ENCODE results near the gene CAMKK1.
A peak's percentile ranks its signal among the peaks of the same experiment; 100 is the strongest.

CAMKK1 gene

GRCh38 chr17:3893003-3893719 lies at the start of gene CAMKK1:
Gene CAMKK1, minus strand, starts transcription at chr17:3893053. Its CDS starts 7,366 bp downstream, at chr17:3885687.
- DNase-seq (ENCODE audit: low read depth) = peak; percentile 84

GRCh38 chr17:3940965-3941698 lies 48.3 kb upstream of the CAMKK1 start:
- DNase-seq (ENCODE audit: low read depth) = no peak

- no peak for DNase-seq (ENCODE audit: low read depth)
These were observed 44.5 kb upstream of the CAMKK1 start for GRCh38 chr17:3937359-3937758.

- no peak for DNase-seq (ENCODE audit: low read depth)
These were observed 43.0 kb upstream of the CAMKK1 start for GRCh38 chr17:3935825-3936355.

GRCh38 chr17:3935140-3935542 lies 42.3 kb upstream of the CAMKK1 start:
- no peak for DNase-seq (ENCODE audit: low read depth)

- no peak for DNase-seq (ENCODE audit: low read depth)
These were observed 36.9 kb upstream of the CAMKK1 start for GRCh38 chr17:3929764-3930163.

GRCh38 chr17:3929181-3929580 lies 36.3 kb upstream of the CAMKK1 start:
- DNase-seq (ENCODE audit: low read depth) = no peak

GRCh38 chr17:3928406-3928805 lies 35.6 kb upstream of the CAMKK1 start:
- DNase-seq (ENCODE audit: low read depth) = no peak

GRCh38 chr17:3927628-3928340 lies 34.9 kb upstream of the CAMKK1 start:
- DNase-seq (ENCODE audit: low read depth) = no peak

GRCh38 chr17:3926860-3927627 lies 34.2 kb upstream of the CAMKK1 start:
- no peak for DNase-seq (ENCODE audit: low read depth)

GRCh38 chr17:3925684-3926485 lies 33.0 kb upstream of the CAMKK1 start:
- DNase-seq (ENCODE audit: low read depth) = no peak

GRCh38 chr17:3924512-3925350 lies 31.9 kb upstream of the CAMKK1 start:
- no peak for DNase-seq (ENCODE audit: low read depth)

GRCh38 chr17:3923466-3924190 lies 30.8 kb upstream of the CAMKK1 start:
- no peak for DNase-seq (ENCODE audit: low read depth)

- DNase-seq (ENCODE audit: low read depth) = no peak
These were observed 29.9 kb upstream of the CAMKK1 start for GRCh38 chr17:3922765-3923164.

GRCh38 chr17:3921502-3922319 lies 28.9 kb upstream of the CAMKK1 start:
- DNase-seq (ENCODE audit: low read depth) = no peak

GRCh38 chr17:3921006-3921405 lies 28.2 kb upstream of the CAMKK1 start:
- DNase-seq (ENCODE audit: low read depth) = no peak

GRCh38 chr17:3919123-3919624 lies 26.3 kb upstream of the CAMKK1 start:
- DNase-seq (ENCODE audit: low read depth) = no peak

- no peak for DNase-seq (ENCODE audit: low read depth)
These were observed 25.7 kb upstream of the CAMKK1 start for GRCh38 chr17:3918372-3919122.
